Omental fat pad (tissue), 4 donors: ENCODE data around the gene LYRM7. TPM values are rescaled to one million over a fixed set of nuclear protein-coding genes. Genes with fewer than 3 reads are reported as not detected.

Experiments used
- ATAC-seq: fragments of 150-250 bp; one replicate; pipeline ENCODE4 v1.9.1; 2016; ENCODE audit warnings: mild to moderate bottlenecking, moderate library complexity; ENCODE audit not compliant: low FRiP score
- DNase-seq: peaks from one replicate; pipeline ENCODE4 v3.0.0-alpha.2; 2019; ENCODE audit warnings: low spot score
- total RNA-seq, 4 donors: library from RNA; depleted of rRNA; stranded (reverse); fragments of >200 nt; gene quantifications; one replicate each; pipeline ENCODE4 v1.1.0, GENCODE V29; 2016
- TF ChIP-seq, protein P1 (sequence below), 3 donors: fragments of 450-650 bp; IDR thresholded peaks; one replicate each; pipeline ENCODE4 v1.5.1; 2016 to 2017; ENCODE audit warnings: antibody characterized with exemption in 3 of 3, mild to moderate bottlenecking in 3 of 3, moderate library complexity in 2 of 3

The LYRM7 gene
- total RNA-seq, 4 donors from 2014 or later, result 4.4 to 11.9 (median 9.5) TPM

DNA sequence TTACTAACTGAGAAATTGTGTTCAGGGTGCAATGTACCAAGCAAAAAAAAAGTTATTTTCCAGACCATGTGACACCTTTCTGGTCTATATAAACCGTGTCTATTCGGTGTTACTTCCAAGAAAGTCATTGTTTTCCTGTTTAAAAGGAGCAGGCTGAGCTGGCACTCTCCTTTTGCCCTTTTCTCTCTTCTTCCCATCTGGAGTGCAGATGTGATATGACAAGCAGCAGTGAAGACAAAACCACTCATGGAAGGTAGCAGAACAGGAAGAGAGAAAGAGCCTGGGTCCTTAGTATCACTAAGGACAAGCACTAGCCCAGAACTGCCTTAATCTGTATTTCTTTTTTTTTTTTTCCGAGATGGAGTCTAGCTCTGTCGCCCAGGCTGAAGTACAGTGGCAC, 25.6 kb downstream of the LYRM7 start:
- no peak for DNase-seq
- ATAC-seq, result no peak
- TF ChIP-seq, protein P1, sequence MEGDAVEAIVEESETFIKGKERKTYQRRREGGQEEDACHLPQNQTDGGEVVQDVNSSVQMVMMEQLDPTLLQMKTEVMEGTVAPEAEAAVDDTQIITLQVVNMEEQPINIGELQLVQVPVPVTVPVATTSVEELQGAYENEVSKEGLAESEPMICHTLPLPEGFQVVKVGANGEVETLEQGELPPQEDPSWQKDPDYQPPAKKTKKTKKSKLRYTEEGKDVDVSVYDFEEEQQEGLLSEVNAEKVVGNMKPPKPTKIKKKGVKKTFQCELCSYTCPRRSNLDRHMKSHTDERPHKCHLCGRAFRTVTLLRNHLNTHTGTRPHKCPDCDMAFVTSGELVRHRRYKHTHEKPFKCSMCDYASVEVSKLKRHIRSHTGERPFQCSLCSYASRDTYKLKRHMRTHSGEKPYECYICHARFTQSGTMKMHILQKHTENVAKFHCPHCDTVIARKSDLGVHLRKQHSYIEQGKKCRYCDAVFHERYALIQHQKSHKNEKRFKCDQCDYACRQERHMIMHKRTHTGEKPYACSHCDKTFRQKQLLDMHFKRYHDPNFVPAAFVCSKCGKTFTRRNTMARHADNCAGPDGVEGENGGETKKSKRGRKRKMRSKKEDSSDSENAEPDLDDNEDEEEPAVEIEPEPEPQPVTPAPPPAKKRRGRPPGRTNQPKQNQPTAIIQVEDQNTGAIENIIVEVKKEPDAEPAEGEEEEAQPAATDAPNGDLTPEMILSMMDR (IDR thresholded peaks at IDR 0.05), result no peak

DNA sequence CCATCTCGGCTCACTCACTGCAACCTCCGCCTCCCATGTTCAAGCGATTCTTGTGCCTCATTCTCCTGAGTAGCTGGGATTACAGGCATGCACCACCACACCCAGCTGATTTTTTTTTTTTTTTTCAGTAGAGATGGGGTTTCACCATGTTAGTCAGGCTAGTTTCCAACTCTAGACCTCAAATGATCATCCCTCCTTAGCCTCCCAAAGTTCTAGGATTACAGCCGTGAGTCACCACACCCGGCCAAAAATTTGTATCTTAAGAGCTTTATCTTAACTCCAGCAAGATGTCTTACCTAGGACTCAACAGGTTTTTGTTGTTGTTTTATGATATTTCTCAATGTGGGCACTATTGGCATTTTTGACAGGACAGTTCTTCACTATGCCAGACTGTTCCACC, 27.9 kb downstream of the LYRM7 start:
- TF ChIP-seq, protein P1 (IDR thresholded peaks at IDR 0.05), result no peak
- DNase-seq (no peak), ATAC-seq (no peak)

DNA sequence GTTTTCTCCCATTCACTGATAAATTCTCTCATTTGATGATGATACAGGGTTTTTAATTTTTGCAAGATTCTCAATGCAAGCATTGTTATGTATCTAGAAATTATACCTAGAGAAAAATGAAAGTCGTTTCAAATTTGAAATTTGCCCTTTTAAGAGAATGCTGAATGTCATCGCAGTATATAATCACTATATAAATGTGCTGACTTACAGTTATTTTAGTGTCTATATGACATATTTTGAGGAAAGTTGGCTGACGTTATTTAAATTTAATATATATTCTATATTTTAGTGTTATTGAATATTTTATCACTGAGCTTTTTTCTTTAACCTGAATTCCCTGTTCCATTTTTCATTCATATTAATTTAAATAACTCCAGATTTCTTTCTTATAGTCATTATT, 29.8 kb downstream of the LYRM7 start:
- DNase-seq (no peak), ATAC-seq (no peak)
- TF ChIP-seq, protein P1 (IDR thresholded peaks at IDR 0.05), result no peak

DNA sequence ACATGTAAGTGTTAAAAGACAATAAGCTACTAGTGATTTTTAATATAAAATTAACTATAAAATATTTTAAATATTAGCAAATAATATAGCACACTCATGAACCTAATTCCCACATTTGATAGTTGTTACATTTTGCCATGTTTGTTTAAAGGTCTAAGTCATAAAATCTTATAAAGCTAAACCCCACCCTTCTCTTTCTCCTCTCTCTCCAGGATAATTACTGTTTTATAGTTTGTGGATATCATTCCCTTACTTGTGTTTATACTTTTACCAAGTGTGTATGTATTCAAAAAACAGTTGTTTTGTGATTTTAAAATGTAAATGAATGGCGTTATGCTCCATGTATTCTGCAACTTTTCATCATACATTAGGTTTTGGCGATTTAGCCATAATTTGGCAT, 34.2 kb downstream of the LYRM7 start:
- TF ChIP-seq, protein P1 (IDR thresholded peaks at IDR 0.05), result no peak
- DNase-seq (no peak), ATAC-seq (no peak)

DNA sequence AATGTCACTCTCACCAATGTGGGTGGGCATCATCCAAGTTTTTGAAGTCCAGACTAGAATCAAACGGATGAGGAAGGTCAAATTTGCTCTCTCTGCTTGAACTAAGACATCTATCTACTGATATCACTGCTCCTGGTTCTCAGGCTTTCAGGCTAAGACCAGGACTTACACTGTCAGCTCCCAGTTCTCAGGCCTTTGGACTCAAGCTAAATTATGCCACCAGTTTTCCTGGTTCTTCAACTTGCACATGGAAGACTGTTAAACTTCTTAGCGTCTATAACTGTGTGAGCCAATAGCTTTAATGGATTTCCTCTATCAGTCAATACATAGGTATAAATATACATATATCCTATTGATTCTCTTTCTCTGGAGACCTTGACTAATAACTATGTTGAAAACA, 35.3 kb downstream of the LYRM7 start:
- TF ChIP-seq, protein P1 (IDR thresholded peaks at IDR 0.05), result no peak
- ATAC-seq (no peak), DNase-seq (no peak)

DNA sequence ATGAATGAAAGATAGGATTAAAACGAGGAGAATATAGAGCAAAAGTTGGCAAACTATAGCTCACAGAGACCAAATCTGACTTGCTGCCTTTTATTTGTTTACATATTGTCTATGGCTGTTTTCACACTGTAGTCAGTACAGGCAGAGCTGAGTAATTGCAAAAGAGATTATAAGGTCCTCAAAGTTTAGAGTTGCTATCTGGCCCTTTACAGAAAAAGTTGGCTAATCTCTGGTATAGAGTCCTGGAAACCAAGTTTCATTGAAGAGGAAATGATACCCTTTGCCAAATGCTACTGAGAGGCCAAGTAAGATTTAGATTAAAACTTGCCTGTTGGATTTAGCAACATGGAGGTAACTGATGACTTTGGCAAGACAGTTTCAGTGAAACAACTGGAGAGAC, 36.0 kb downstream of the LYRM7 start:
- ATAC-seq (no peak), DNase-seq (no peak)
- TF ChIP-seq, protein P1 (IDR thresholded peaks at IDR 0.05), result no peak

DNA sequence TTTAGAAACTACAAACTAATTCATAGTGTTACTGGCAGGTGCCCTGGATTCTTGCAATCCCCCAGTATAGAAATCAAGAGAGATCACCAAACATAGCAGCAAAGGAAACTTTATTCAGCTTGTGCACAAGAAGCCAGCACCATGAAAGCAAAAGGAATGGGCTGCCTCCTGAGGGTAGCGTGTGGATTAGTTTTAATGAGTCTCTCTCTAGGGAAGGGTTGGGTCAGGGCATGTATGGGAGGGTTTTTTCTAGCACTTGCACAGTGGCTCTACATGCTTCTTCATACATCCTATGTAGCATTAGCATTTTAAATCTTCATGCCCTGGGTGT, 38.4 kb downstream of the LYRM7 start:
- ATAC-seq (no peak), DNase-seq (no peak)
- TF ChIP-seq, protein P1 (IDR thresholded peaks at IDR 0.05), result no peak
